Natural killer cell (primary cell): ENCODE results near the gene PTPRM. TPM values are rescaled to one million over a fixed set of nuclear protein-coding genes. Genes with fewer than 3 reads are reported as not detected.

Source experiments
- ATAC-seq, 3 donors: fragments of 150-1000 bp in 2 of 3; fragments of 200-7000 bp in 1 of 3; cut with Tn5 transposase; 1 replicate in 1 of 3; 2 replicates in 2 of 3; pipeline ENCODE4 v1.10.0; 2021; ENCODE audit warnings: mild to moderate bottlenecking in 2 of 3, moderate library complexity in 2 of 3
- DNase-seq, 2 donors: peaks; one replicate each; pipeline versions ENCODE4 v3.0.0 to v3.0.0-alpha.2; 2013 to 2021; ENCODE audit warnings: mixed read lengths in 1 of 2
- H3K27ac ChIP-seq: one replicate; pipeline ENCODE4 v1.5.1; 2013; ENCODE audit warnings: mild to moderate bottlenecking, low read length
- H3K27me3 ChIP-seq: one replicate; pipeline ENCODE4 v1.6.1; 2013; ENCODE audit warnings: low read length; ENCODE audit not compliant: control insufficient read depth, insufficient read depth
- H3K36me3 ChIP-seq: one replicate; pipeline ENCODE4 v1.6.1; 2013; ENCODE audit warnings: low read length; ENCODE audit not compliant: control insufficient read depth, insufficient read depth
- H3K4me1 ChIP-seq: one replicate; pipeline ENCODE4 v1.6.1; 2013; ENCODE audit warnings: low read length; ENCODE audit not compliant: control insufficient read depth, insufficient read depth
- H3K4me3 ChIP-seq: one replicate; pipeline ENCODE4 v1.5.1; 2013; ENCODE audit warnings: low read length
- H3K9me3 ChIP-seq: one replicate; pipeline ENCODE4 v1.6.1; 2013; ENCODE audit warnings: low read length; ENCODE audit not compliant: control insufficient read depth, insufficient read depth
- H3K27ac Mint-ChIP-seq, 2 donors: one replicate each; pipeline ENCODE4 v1.8.0; 2022; ENCODE audit warnings: mild to moderate bottlenecking in 2 of 2, mixed read lengths in 2 of 2, moderate library complexity in 1 of 2
- H3K27me3 Mint-ChIP-seq, 2 donors: one replicate each; pipeline ENCODE4 v1.8.0; 2022; ENCODE audit warnings: low read depth in 2 of 2, mixed read lengths in 2 of 2
- H3K36me3 Mint-ChIP-seq: one replicate; pipeline ENCODE4 v1.8.0; 2022; ENCODE audit warnings: mixed read lengths
- H3K4me1 Mint-ChIP-seq, 2 donors: one replicate each; pipeline ENCODE4 v1.8.0; 2022; ENCODE audit warnings: mixed read lengths in 2 of 2
- H3K4me3 Mint-ChIP-seq: one replicate; pipeline ENCODE4 v1.8.0; 2022; ENCODE audit warnings: mild to moderate bottlenecking, moderate library complexity, mixed read lengths
- H3K9me3 Mint-ChIP-seq, 2 donors: one replicate each; pipeline ENCODE4 v1.8.0; 2022; ENCODE audit warnings: mixed read lengths in 2 of 2
- CTCF ChIP-seq: fragments of 200-600 bp; IDR thresholded peaks from one replicate; pipeline ENCODE4 v1.8.0; 2022; ENCODE audit warnings: antibody characterized with exemption
- WGBS: methylation state at CpG from one replicate; pipeline ENCODE4 v1.1.7; 2013; ENCODE audit warnings: missing lambda C conversion rate; ENCODE audit not compliant: insufficient coverage; 5-methylcytosine and 5-hydroxymethylcytosine counted together
- intact Hi-C: fragments of 100-400 bp; cut with micrococcal nuclease; formaldehyde crosslinking; loops from one replicate; pipeline ENCODE4 v1.14.2; 2022
- total RNA-seq, 4 donors: library from RNA; stranded (reverse); fragments of 120-200 nt in 1 of 4; gene quantifications; one replicate each; pipeline versions ENCODE4 v1.2.3 to v1.2.4, GENCODE V29; 2013 to 2022

The PTPRM gene
- total RNA-seq, 3 donors from 2014 or later (not counting 1 experiment from before 2014, with no cell fraction given), result 5.0 to 13.2 (median 12.1) TPM

GRCh38 chr18:7750095-7750663 is 183.1 kb downstream of the PTPRM start:
- peaks cover 5% of the 10 kb centered on the region for H3K9me3 ChIP-seq
- ATAC-seq, result no peak
- H3K9me3 Mint-ChIP-seq, result peaks cover 3 to 17% of the 10 kb centered on the region in 2 donors
- no peaks in the 10 kb centered on the region for H3K27me3 ChIP-seq
- no peak overlapping the region for H3K27ac Mint-ChIP-seq
- H3K27me3 Mint-ChIP-seq, result no peaks in the 10 kb centered on the region
- no peak overlapping the region for H3K4me3 Mint-ChIP-seq
- no peak for DNase-seq
- H3K4me1 Mint-ChIP-seq, result no peaks in the 10 kb centered on the region
- H3K4me3 ChIP-seq, result no peak overlapping the region
- intact Hi-C loops, result no loop called here
- TF ChIP-seq CTCF, result no peak
- no peak overlapping the region for H3K27ac ChIP-seq
- 42% methylated on average over 4 of the region's 6 CpGs for WGBS
- no peaks in the 10 kb centered on the region for H3K36me3 Mint-ChIP-seq
- H3K4me1 ChIP-seq, result no peaks in the 10 kb centered on the region
- H3K36me3 ChIP-seq, result no peaks in the 10 kb centered on the region

GRCh38 chr18:7750966-7751365 is 183.8 kb downstream of the PTPRM start:
- H3K27ac Mint-ChIP-seq, result no peak overlapping the region
- peaks cover 0 to 11% of the 10 kb centered on the region in 2 donors for H3K9me3 Mint-ChIP-seq
- Histone ChIP-seq H3K9me3 (peaks cover 5% of the 10 kb centered on the region), H3K36me3 (no peaks in the 10 kb centered on the region), H3K4me1 (no peaks in the 10 kb centered on the region), H3K27ac (no peak overlapping the region), H3K27me3 (no peaks in the 10 kb centered on the region), H3K4me3 (no peak overlapping the region)
- no peak for DNase-seq
- intact Hi-C loops, result no loop called here
- no peak for ATAC-seq
- WGBS, result 87% methylated on average over 4 of the region's 5 CpGs
- H3K4me3 Mint-ChIP-seq, result no peak overlapping the region
- no peaks in the 10 kb centered on the region for H3K4me1 Mint-ChIP-seq
- no peaks in the 10 kb centered on the region for H3K36me3 Mint-ChIP-seq
- TF ChIP-seq CTCF, result no peak
- H3K27me3 Mint-ChIP-seq, result no peaks in the 10 kb centered on the region

- Histone ChIP-seq H3K4me1 (no peaks in the 10 kb centered on the region), H3K36me3 (no peaks in the 10 kb centered on the region), H3K4me3 (no peak overlapping the region), H3K9me3 (no peaks in the 10 kb centered on the region), H3K27ac (no peak overlapping the region), H3K27me3 (no peaks in the 10 kb centered on the region)
- H3K4me3 Mint-ChIP-seq, result no peak overlapping the region
- H3K36me3 Mint-ChIP-seq, result no peaks in the 10 kb centered on the region
- no peak for DNase-seq
- peaks cover 0 to 6% of the 10 kb centered on the region in 2 donors for H3K9me3 Mint-ChIP-seq
- TF ChIP-seq CTCF, result no peak
- no peaks in the 10 kb centered on the region for H3K27me3 Mint-ChIP-seq
- no CpG with 5 or more reads among the region's 1 CpG for WGBS
- H3K4me1 Mint-ChIP-seq, result no peaks in the 10 kb centered on the region
- intact Hi-C loops, result no loop called here
- no peak overlapping the region for H3K27ac Mint-ChIP-seq
- ATAC-seq, result no peak
These were observed 187.1 kb downstream of the PTPRM start for GRCh38 chr18:7754258-7754657.

GRCh38 chr18:7754725-7755181 is 187.6 kb downstream of the PTPRM start:
- intact Hi-C loops, result no loop called here
- WGBS, result 93% methylated on average over 6 of the region's 7 CpGs

More at GRCh38 chr18:7754725-7755181, 187.6 kb downstream of the PTPRM start:
- DNase-seq (no peak), ATAC-seq (no peak)
- Mint-ChIP-seq H3K4me3 (no peak overlapping the region), H3K4me1 (no peaks in the 10 kb centered on the region), H3K27me3 (no peaks in the 10 kb centered on the region), H3K9me3 (peaks cover 0 to 6% of the 10 kb centered on the region in 2 donors), H3K27ac (no peak overlapping the region), H3K36me3 (no peaks in the 10 kb centered on the region)
- Histone ChIP-seq H3K9me3 (no peaks in the 10 kb centered on the region), H3K27me3 (no peaks in the 10 kb centered on the region), H3K4me3 (no peak overlapping the region), H3K36me3 (no peaks in the 10 kb centered on the region), H3K4me1 (no peaks in the 10 kb centered on the region), H3K27ac (no peak overlapping the region)
- no peak for TF ChIP-seq CTCF
